Measurements from ENCODE around the gene SERGEF. TPM values are rescaled to one million over a fixed set of nuclear protein-coding genes. Genes with fewer than 3 reads are reported as not detected.

The SERGEF gene
- total RNA-seq, 1 experiment from 2014 or later: 31.4 TPM

GRCh38 chr11:18010121-18010670, 2.7 kb downstream of the SERGEF start:
- Mint-ChIP-seq H3K27me3 (ENCODE audit: low read depth) (peaks cover 17% of the 10 kb centered on the region), H3K4me1 (peaks cover 25 to 28% of the 10 kb centered on the region in 2 experiments), H3K27ac (no peak overlapping the region), H3K9me3 (no peaks in the 10 kb centered on the region), H3K4me3 (no peak overlapping the region), H3K36me3 (ENCODE audit: insufficient read depth in 1 of 3, low read depth in 3 of 3) (peaks cover 0 to 9% (median 5%) of the 10 kb centered on the region in 3 experiments; a peak in 6 of 7 replicates)
- H3K23ac ChIP-seq (ENCODE audit: insufficient read length, low read depth, low read length): no peak overlapping the region
- H2BK15ac ChIP-seq (ENCODE audit: low read depth, low read length): no peak overlapping the region
- no peak overlapping the region for H4K8ac ChIP-seq (replicated peaks; ENCODE audit: insufficient read length, low read depth, low read length)
- no peak overlapping the region for H2BK5ac ChIP-seq (ENCODE audit: insufficient read length, low read length)
- no peak overlapping the region for H3K56ac ChIP-seq (ENCODE audit: insufficient read length, low read depth, low read length)
- H3K27ac ChIP-seq (ENCODE audit: insufficient read length, low read depth, low read length): no peak overlapping the region
- no peak overlapping the region for H2BK120ac ChIP-seq (ENCODE audit: low read depth, low read length, poor library complexity, severe bottlenecking)
- no peak overlapping the region for H2BK12ac ChIP-seq (ENCODE audit: insufficient read length, low read depth, low read length)
- H4K91ac ChIP-seq (ENCODE audit: insufficient read length, low read depth, low read length): no peak overlapping the region
- H3K79me1 ChIP-seq (ENCODE audit: insufficient read depth, low read depth, low read length, poor library complexity, severe bottlenecking): peaks cover 4% of the 10 kb centered on the region
- DNase-seq: no peak
- TF ChIP-seq CTCF (conservative IDR thresholded peaks at IDR 0.05): no peak
- H3K23me2 ChIP-seq (ENCODE audit: insufficient read length, low read depth, low read length, poor library complexity, severe bottlenecking): peaks cover 15% of the 10 kb centered on the region
- H3K9ac ChIP-seq (ENCODE audit: extremely low read depth, insufficient read length, low read length): no peak overlapping the region
- no peak overlapping the region for H3K4ac ChIP-seq (ENCODE audit: low read depth, low read length)
- H3K4me2 ChIP-seq (ENCODE audit: insufficient read depth, insufficient read length, low read length): no peak overlapping the region
- H3K79me2 ChIP-seq (ENCODE audit: insufficient read depth, low read length): peaks cover 2% of the 10 kb centered on the region; the same call in 1 of the 2 replicates
- no peak overlapping the region for H3K14ac ChIP-seq (ENCODE audit: insufficient read depth, low read length)
- H2AK5ac ChIP-seq (ENCODE audit: insufficient read length, low read length): no peak overlapping the region
- H2AFZ ChIP-seq (ENCODE audit: low read length): no peak overlapping the region
- no peaks in the 10 kb centered on the region for H3K9me3 ChIP-seq (ENCODE audit: control insufficient read depth, low read depth, low read length)
- H3K18ac ChIP-seq (ENCODE audit: insufficient read length, low read depth, low read length): no peak overlapping the region
- no peaks in the 10 kb centered on the region for H4K20me1 ChIP-seq (ENCODE audit: control insufficient read depth, insufficient read depth, insufficient read length)
- no peaks in the 10 kb centered on the region; the same call in 1 of the 2 replicates for H3K4me1 ChIP-seq (ENCODE audit: insufficient read depth, low read length)
- H2BK20ac ChIP-seq (ENCODE audit: low read depth, low read length, poor library complexity, severe bottlenecking): no peak overlapping the region
- H3K27me3 ChIP-seq (ENCODE audit: insufficient read depth, low read length): peaks cover 5% of the 10 kb centered on the region; the same call in 1 of the 2 replicates
- H3T11ph ChIP-seq (ENCODE audit: low read length): no peak overlapping the region
- H4K5ac ChIP-seq (ENCODE audit: insufficient read length, low read depth, low read length): no peak overlapping the region
